OCI-LY7 (cell line): ENCODE data around the gene EIF4EBP2. TPM values are rescaled to one million over a fixed set of nuclear protein-coding genes. Genes with fewer than 3 reads are reported as not detected.

Experiments
- BruUV-seq: library from RNA; stranded (reverse); fragments of 400-500 nt; replicated peaks from 2 replicates; lab custom pipeline; 2021; lab: Mats Ljungman, UMichigan
- CTCF ChIA-PET: fragments of 300-600 bp; sonication (Branson Sonifier 250); formaldehyde crosslinking; loops from one replicate; lab custom pipeline; 2022; ENCODE audit warnings: antibody characterized with exemption; ENCODE audit not compliant: unreplicated experiment; lab: Charles Lee
- POLR2A ChIA-PET: fragments of 300-600 bp; sonication (Branson Sonifier 250); formaldehyde crosslinking; loops from one replicate; lab custom pipeline; 2022; ENCODE audit warnings: antibody characterized with exemption; lab: Charles Lee
- DNase-seq: peaks from one replicate; pipeline ENCODE4 v3.0.0-alpha.2; 2015; ENCODE audit warnings: low spot score
- H2AFZ ChIP-seq: fragments of 200-600 bp; sonication (generic), shearing (Covaris generic); 2 replicates; pipeline ENCODE4 v1.6.1; 2014; ENCODE audit warnings: mild to moderate bottlenecking, antibody characterized with exemption, low read length, moderate library complexity
- H3K27ac ChIP-seq: fragments of 200-600 bp; sonication (generic); 2 replicates; pipeline ENCODE4 v1.5.1; 2014; ENCODE audit warnings: mixed run types, low read depth, mild to moderate bottlenecking, moderate library complexity, low read length, inconsistent platforms; ENCODE audit not compliant: poor library complexity, severe bottlenecking
- H3K36me3 ChIP-seq: fragments of 200-600 bp; sonication (generic); 2 replicates; pipeline ENCODE4 v1.6.1; 2014; ENCODE audit warnings: mild to moderate bottlenecking, antibody characterized with exemption, low read length, moderate library complexity, mixed read lengths; ENCODE audit not compliant: insufficient read depth
- H3K4me1 ChIP-seq: fragments of 200-600 bp; sonication (generic); 2 replicates; pipeline ENCODE4 v1.5.1; 2014; ENCODE audit warnings: mild to moderate bottlenecking, low read length; ENCODE audit not compliant: insufficient read depth, poor library complexity, severe bottlenecking
- H3K4me2 ChIP-seq: fragments of 200-600 bp; sonication (generic); 2 replicates; pipeline ENCODE4 v1.6.1; 2014; ENCODE audit warnings: mild to moderate bottlenecking, low read length
- H3K4me3 ChIP-seq: fragments of 200-600 bp; sonication (generic); 2 replicates; pipeline ENCODE4 v1.5.1; 2014; ENCODE audit warnings: mild to moderate bottlenecking, low read depth, low read length; ENCODE audit not compliant: poor library complexity, severe bottlenecking
- H3K79me2 ChIP-seq: fragments of 200-600 bp; sonication (generic); 2 replicates; pipeline ENCODE4 v1.6.1; 2016; ENCODE audit warnings: low read depth, mild to moderate bottlenecking, low read length, moderate library complexity, mixed read lengths; ENCODE audit not compliant: insufficient read depth
- H3K9me2 ChIP-seq: fragments of 200-600 bp; sonication (generic); 2 replicates; pipeline ENCODE4 v1.6.1; 2016; ENCODE audit warnings: mild to moderate bottlenecking, low read length, mixed read lengths; ENCODE audit not compliant: insufficient read depth
- H3K9me3 ChIP-seq: fragments of 200-600 bp; sonication (generic); 2 replicates; pipeline ENCODE4 v1.6.1; 2014; ENCODE audit warnings: mild to moderate bottlenecking, mixed run types, low read length, mixed read lengths
- H4K20me1 ChIP-seq: fragments of 200-600 bp; sonication (generic); 2 replicates; pipeline ENCODE4 v1.6.1; 2014; ENCODE audit warnings: mild to moderate bottlenecking, antibody characterized with exemption, low read length, moderate library complexity, mixed read lengths; ENCODE audit not compliant: insufficient read depth
- EZH2phosphoT487 ChIP-seq: fragments of 200-600 bp; sonication (generic); IDR thresholded peaks from 2 replicates; pipeline ENCODE4 v1.6.1; 2018; ENCODE audit warnings: low read depth, borderline replicate concordance, mild to moderate bottlenecking, mixed run types, antibody characterized with exemption, low read length, moderate library complexity, mixed read lengths
- intact Hi-C: fragments of 100-400 bp; cut with micrococcal nuclease; formaldehyde crosslinking; loops from one replicate; pipeline ENCODE4 v1.10.0; 2022; ENCODE audit not compliant: unreplicated experiment
- total RNA-seq, 2 experiments: library from RNA; depleted of rRNA in 1 of 2; stranded (reverse); fragments of >200 nt in 1 of 2; shearing (Covaris generic) in 1 of 2; gene quantifications; 2 replicates each; pipeline ENCODE4 v1.2.3, GENCODE V29; 2014 to 2022
- TF ChIP-seq, protein P1 (sequence below): fragments of 200-600 bp; sonication (generic); conservative IDR thresholded peaks from 2 replicates; pipeline ENCODE4 v1.5.1; 2014; ENCODE audit warnings: mild to moderate bottlenecking, antibody characterized with exemption, low read length, moderate library complexity, mixed read lengths

Gene EIF4EBP2
- total RNA-seq, 2 experiments from 2014 or later = 24.5 to 59.8 TPM

DNA sequence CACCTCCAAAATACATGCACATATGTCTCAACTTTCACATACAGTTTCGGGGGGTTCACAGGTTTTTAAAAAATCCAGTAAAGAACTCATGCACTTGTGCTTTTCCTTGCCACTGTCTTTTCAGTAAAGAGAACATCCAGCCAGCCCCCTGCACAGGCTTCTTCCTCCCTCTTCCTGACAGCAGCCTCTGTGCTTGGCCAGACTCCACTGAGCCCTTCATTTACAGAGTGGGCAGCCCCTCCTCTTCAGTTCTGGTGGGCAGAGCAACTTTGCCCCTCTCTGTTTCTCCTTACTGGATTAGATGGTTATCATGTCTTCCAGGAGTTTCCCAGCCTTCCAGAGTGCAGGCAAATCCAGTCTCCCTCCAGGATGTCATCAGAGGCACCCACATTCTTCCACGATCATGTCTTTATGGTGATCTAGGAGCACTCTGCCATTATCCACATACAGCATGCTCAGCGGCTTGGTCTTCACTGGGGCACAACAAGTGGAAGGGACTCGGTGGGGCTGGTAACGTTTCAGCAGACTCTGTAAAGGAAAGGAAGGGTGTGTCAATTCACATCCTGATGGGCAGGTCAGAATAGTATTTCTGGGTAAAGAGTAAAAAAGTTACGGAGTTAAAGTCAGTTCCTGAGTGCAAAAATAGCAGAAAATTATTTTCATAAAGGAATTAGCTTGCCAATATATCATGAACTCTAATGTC, 28.8 kb downstream of the EIF4EBP2 start:
- H3K36me3 ChIP-seq = peaks cover 21% of the 10 kb centered on the region

DNA sequence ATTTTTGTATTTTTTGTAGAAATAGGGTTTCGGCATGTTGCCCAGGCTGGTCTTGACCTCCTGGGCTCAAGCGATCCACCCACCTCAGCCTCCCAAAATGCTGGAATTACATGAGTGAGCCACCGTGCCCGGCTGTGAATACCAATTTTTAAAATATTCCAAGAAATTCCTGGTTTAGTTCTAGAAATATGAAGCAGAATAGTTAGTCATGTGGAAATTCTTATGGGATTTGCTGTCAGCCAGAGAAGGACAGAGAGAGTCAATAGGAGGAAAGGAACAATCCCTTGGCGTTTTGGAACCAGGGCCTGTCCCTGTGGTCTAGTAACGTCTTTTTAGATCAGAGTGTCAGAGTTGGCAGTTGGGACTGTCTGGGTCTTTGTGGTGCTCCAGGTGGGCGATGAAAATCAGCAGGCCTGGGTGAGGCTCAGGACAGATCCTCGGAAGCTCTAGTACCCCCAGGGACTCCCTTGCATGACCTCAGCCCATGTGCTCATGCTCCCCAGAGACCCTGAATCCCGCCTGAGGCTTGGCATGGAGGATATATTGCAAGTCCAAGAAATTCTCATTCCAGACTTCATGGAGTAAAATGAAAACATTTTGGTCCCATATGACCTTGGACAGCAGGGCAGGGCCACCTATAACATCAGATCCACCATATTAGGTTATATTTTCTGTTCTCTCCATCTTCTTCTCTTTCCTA, 29.8 kb downstream of the EIF4EBP2 start:
- CTCF ChIA-PET = no interaction called here

More for the DNA sequence above, 28.8 kb downstream of the EIF4EBP2 start:
- Histone ChIP-seq H3K9me2 (no peaks in the 10 kb centered on the region), H3K9me3 (no peaks in the 10 kb centered on the region), H2AFZ (no peak overlapping the region), H3K4me3 (no peak overlapping the region), H3K4me1 (no peaks in the 10 kb centered on the region), H3K4me2 (no peak overlapping the region), H4K20me1 (no peaks in the 10 kb centered on the region), H3K27ac (no peak overlapping the region), H3K79me2 (no peaks in the 10 kb centered on the region)
- ChIA-PET CTCF (no interaction called here), POLR2A (interaction anchor here (1.1 kb wide), 1 partner anchor 27 kb away, joined by 3 read pairs; no protein-coding TSS in a partner anchor)
- TF ChIP-seq EZH2phosphoT487 = no peak
- TF ChIP-seq, protein P1, sequence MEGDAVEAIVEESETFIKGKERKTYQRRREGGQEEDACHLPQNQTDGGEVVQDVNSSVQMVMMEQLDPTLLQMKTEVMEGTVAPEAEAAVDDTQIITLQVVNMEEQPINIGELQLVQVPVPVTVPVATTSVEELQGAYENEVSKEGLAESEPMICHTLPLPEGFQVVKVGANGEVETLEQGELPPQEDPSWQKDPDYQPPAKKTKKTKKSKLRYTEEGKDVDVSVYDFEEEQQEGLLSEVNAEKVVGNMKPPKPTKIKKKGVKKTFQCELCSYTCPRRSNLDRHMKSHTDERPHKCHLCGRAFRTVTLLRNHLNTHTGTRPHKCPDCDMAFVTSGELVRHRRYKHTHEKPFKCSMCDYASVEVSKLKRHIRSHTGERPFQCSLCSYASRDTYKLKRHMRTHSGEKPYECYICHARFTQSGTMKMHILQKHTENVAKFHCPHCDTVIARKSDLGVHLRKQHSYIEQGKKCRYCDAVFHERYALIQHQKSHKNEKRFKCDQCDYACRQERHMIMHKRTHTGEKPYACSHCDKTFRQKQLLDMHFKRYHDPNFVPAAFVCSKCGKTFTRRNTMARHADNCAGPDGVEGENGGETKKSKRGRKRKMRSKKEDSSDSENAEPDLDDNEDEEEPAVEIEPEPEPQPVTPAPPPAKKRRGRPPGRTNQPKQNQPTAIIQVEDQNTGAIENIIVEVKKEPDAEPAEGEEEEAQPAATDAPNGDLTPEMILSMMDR = no peak
- intact Hi-C loops = no loop called here
- no TSS peak for BruUV-seq
- no peak for DNase-seq

More for the DNA sequence above, 29.8 kb downstream of the EIF4EBP2 start:
- no peak overlapping the region for H3K27ac ChIP-seq
- no peak overlapping the region for H2AFZ ChIP-seq
- no peaks in the 10 kb centered on the region for H3K9me3 ChIP-seq
- no peak for DNase-seq
- H3K4me2 ChIP-seq = no peak overlapping the region
- peaks cover 16% of the 10 kb centered on the region for H3K36me3 ChIP-seq
- H3K9me2 ChIP-seq = no peaks in the 10 kb centered on the region
- H4K20me1 ChIP-seq = no peaks in the 10 kb centered on the region
- no peaks in the 10 kb centered on the region for H3K4me1 ChIP-seq
- intact Hi-C loops = no loop called here
- POLR2A ChIA-PET = interaction anchor here (0.8 to 1.1 kb wide), 2 partner anchors 21 to 28 kb away, joined by 3 read pairs; no protein-coding TSS in a partner anchor
- H3K79me2 ChIP-seq = no peaks in the 10 kb centered on the region
- H3K4me3 ChIP-seq = no peak overlapping the region
- no TSS peak for BruUV-seq
- no peak for TF ChIP-seq EZH2phosphoT487
- TF ChIP-seq, protein P1 = no peak
